OCI-LY3 (cell line): ENCODE data around the gene CYS1.
A peak's percentile ranks its signal among the peaks of the same experiment; 100 is the strongest.

Experiments used
- H2AFZ ChIP-seq: fragments of 200-600, 300-600 bp; shearing (Covaris generic); 2 replicates; pipeline ENCODE4 v1.6.0; 2014; ENCODE audit warnings: antibody characterized with exemption, low read depth, low read length
- H3K27ac ChIP-seq: fragments of 200-600, 300-600 bp; sonication (generic); 2 replicates; pipeline ENCODE4 v1.5.1; 2014; ENCODE audit warnings: mild to moderate bottlenecking, low read length, moderate library complexity, mixed read lengths
- H3K27me3 ChIP-seq: fragments of 200-600, 300-600 bp; sonication (generic); 2 replicates; pipeline ENCODE4 v1.6.1; 2014; ENCODE audit warnings: low read depth, low read length, mixed read lengths
- H3K36me3 ChIP-seq: fragments of 200-600, 300-600 bp; sonication (generic); replicated peaks from 2 replicates; pipeline ENCODE3; 2014; ENCODE audit warnings: low read depth, low read length, mixed read lengths
- H3K4me1 ChIP-seq: fragments of 300-600, 200-600 bp; sonication (generic); 2 replicates; pipeline ENCODE4 v1.6.1; 2014; ENCODE audit warnings: low read length, mixed read lengths
- H3K4me2 ChIP-seq: fragments of 200-600, 300-600 bp; sonication (generic); 2 replicates; pipeline ENCODE4 v1.6.1; 2014; ENCODE audit warnings: low read length, mixed read lengths
- H3K4me3 ChIP-seq: fragments of 300-600, 200-600 bp; sonication (generic); 2 replicates; pipeline ENCODE4 v1.5.1; 2014; ENCODE audit warnings: antibody characterized with exemption, mild to moderate bottlenecking, low read length, moderate library complexity
- H3K79me2 ChIP-seq: fragments of 300-600, 200-600 bp; shearing (Covaris generic); 2 replicates; pipeline ENCODE4 v1.6.1; 2014; ENCODE audit warnings: mild to moderate bottlenecking, low read length, mixed read lengths
- H3K9ac ChIP-seq: fragments of 300-600, 200-600 bp; shearing (Covaris generic); 2 replicates; pipeline ENCODE4 v1.6.0; 2014; ENCODE audit warnings: mild to moderate bottlenecking, low read length, moderate library complexity
- H3K9me3 ChIP-seq: fragments of 200-600, 300-600 bp; shearing (Covaris generic); 2 replicates; pipeline ENCODE4 v1.6.1; 2014; ENCODE audit warnings: low read length, mixed read lengths; ENCODE audit not compliant: insufficient read depth
- H4K20me1 ChIP-seq: fragments of 200-600, 300-600 bp; sonication (generic); 2 replicates; pipeline ENCODE4 v1.6.1; 2016; ENCODE audit warnings: low read length, mixed read lengths; ENCODE audit not compliant: insufficient read depth
- CTCF ChIP-seq: fragments of 200-600, 300-600 bp; sonication (generic); IDR thresholded peaks from 2 replicates; pipeline ENCODE4 v1.5.1; 2014; ENCODE audit warnings: antibody characterized with exemption, low read length, low read depth
- EZH2phosphoT487 ChIP-seq: fragments of 200-600 bp; shearing (Covaris generic); IDR thresholded peaks from 2 replicates; pipeline ENCODE4 v1.6.1; 2018; ENCODE audit warnings: antibody characterized with exemption, mixed run types, low read depth

The CYS1 gene

GRCh38 chr2:10038716-10039115 lies 41.5 kb downstream of the CYS1 start:
- no peak for TF ChIP-seq EZH2phosphoT487
- TF ChIP-seq CTCF, result no peak
- Histone ChIP-seq H4K20me1 (no peaks in the 10 kb centered on the region), H3K79me2 (no peaks in the 10 kb centered on the region), H2AFZ (no peak overlapping the region), H3K4me3 (no peak overlapping the region), H3K4me2 (no peak overlapping the region), H3K4me1 (no peaks in the 10 kb centered on the region), H3K9me3 (no peaks in the 10 kb centered on the region), H3K27me3 (no peaks in the 10 kb centered on the region), H3K36me3 (no peaks in the 10 kb centered on the region), H3K9ac (no peak overlapping the region), H3K27ac (no peak overlapping the region)

- no peak overlapping the region for H3K4me3 ChIP-seq
- no peak overlapping the region for H2AFZ ChIP-seq
- H3K9ac ChIP-seq, result no peak overlapping the region
- H3K36me3 ChIP-seq, result no peaks in the 10 kb centered on the region
- no peaks in the 10 kb centered on the region for H3K27me3 ChIP-seq
- no peak overlapping the region for H3K27ac ChIP-seq
- H3K9me3 ChIP-seq, result no peaks in the 10 kb centered on the region
- no peaks in the 10 kb centered on the region for H3K4me1 ChIP-seq
- H3K4me2 ChIP-seq, result no peak overlapping the region
- H4K20me1 ChIP-seq, result no peaks in the 10 kb centered on the region
- TF ChIP-seq CTCF, result no peak
- no peak for TF ChIP-seq EZH2phosphoT487
- H3K79me2 ChIP-seq, result no peaks in the 10 kb centered on the region
Observed at GRCh38 chr2:10038123-10038522, 42.1 kb downstream of the CYS1 start.

- Histone ChIP-seq H3K4me1 (peaks cover 7% of the 10 kb centered on the region), H3K4me2 (no peak overlapping the region), H3K79me2 (no peaks in the 10 kb centered on the region; the same call in 1 of the 2 replicates), H3K36me3 (no peaks in the 10 kb centered on the region), H3K27me3 (no peaks in the 10 kb centered on the region), H3K4me3 (no peak overlapping the region), H2AFZ (no peak overlapping the region), H4K20me1 (no peaks in the 10 kb centered on the region), H3K27ac (no peak overlapping the region), H3K9ac (no peak overlapping the region), H3K9me3 (no peaks in the 10 kb centered on the region)
- TF ChIP-seq CTCF, result peak; percentile 39
- TF ChIP-seq EZH2phosphoT487, result no peak
Observed at GRCh38 chr2:10036095-10036884, 43.9 kb downstream of the CYS1 start.

GRCh38 chr2:10035633-10036032 lies 44.6 kb downstream of the CYS1 start:
- no peak overlapping the region for H3K4me3 ChIP-seq
- no peaks in the 10 kb centered on the region for H3K27me3 ChIP-seq
- no peaks in the 10 kb centered on the region for H4K20me1 ChIP-seq
- peaks cover 12% of the 10 kb centered on the region for H3K4me1 ChIP-seq
- H3K36me3 ChIP-seq, result no peaks in the 10 kb centered on the region
- peaks cover 6% of the 10 kb centered on the region; the same call in 1 of the 2 replicates for H3K79me2 ChIP-seq
- H3K4me2 ChIP-seq, result no peak overlapping the region
- H3K9ac ChIP-seq, result no peak overlapping the region
- no peak overlapping the region for H2AFZ ChIP-seq
- H3K27ac ChIP-seq, result no peak overlapping the region
- no peak for TF ChIP-seq CTCF
- no peak for TF ChIP-seq EZH2phosphoT487
- H3K9me3 ChIP-seq, result no peaks in the 10 kb centered on the region
